ENCODE results near the gene SETD1A.
"Not testable (repeated sequence)": the region's sequence is repeated elsewhere in the genome, so short reads cannot be mapped to it uniquely, and the experiment has no call there.

SETD1A gene

DNA sequence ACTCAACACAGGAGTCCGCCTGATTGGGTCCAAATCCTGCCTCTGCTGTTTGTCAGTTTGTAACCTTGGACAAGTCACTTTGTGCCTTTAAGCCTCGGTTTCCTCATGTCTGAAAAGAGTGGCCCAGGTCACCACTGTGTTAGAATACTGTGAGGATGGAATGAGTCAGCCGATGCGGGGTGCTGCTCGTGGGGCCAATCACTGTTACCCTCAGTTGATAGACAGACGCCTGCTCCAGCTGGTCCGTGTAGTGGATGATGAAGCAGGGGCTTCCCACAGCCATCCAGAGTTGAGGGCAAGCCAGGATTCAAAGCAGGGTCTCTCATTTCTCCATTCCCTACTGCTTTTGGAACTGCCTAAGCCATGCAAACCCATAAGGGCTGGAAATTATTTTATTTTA lies 28.4 kb upstream of the SETD1A start:
- peak; percentile 33 for DNase-seq (ENCODE audit: low spot score)

DNA sequence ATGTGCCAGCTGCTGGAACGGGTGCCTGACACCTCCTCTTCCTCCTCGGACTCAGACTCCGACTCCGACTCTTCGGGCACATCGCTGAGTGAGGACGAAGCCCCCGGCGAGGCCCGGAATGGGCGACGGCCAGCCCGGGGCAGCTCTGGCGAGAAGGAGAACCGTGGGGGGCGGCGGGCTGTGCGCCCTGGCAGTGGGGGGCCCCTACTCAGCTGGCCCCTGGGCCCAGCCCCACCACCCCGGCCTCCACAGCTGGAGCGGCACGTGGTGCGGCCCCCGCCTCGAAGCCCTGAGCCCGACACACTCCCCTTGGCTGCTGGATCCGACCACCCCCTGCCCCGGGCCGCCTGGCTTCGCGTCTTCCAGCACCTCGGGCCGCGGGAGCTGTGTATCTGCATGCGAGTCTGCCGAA lies 27.4 kb upstream of the SETD1A start:
- DNase-seq (ENCODE audit: low spot score) = no peak

DNA sequence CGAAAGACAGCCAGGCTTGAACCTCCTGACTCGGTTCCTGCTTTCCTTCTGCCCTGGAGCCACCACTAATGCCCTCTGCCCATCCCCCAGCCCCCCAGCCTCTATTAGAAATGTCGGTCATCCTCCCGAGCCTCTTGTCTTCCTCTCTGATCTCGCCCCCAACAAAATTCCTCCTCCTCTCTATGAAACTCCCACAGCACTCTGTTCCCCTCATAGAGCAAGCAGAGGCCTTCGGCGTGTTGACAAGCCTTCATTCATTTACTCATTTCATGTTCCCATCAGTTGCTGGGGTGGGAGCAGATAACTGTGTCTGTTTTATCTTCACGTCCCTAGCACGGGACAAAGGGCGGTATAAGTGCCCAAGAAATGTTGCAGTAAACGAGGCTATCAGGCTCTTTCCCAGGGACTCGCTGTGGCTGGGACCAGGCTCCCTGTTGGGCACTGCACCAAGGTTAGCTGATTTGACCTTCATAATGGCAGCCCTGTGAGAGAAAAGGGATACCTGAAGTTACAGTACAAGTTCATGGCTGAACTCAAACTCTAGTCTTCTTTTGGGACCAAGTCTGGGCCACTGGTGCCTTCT lies 26.4 kb upstream of the SETD1A start:
- DNase-seq (ENCODE audit: low spot score) = no peak

DNA sequence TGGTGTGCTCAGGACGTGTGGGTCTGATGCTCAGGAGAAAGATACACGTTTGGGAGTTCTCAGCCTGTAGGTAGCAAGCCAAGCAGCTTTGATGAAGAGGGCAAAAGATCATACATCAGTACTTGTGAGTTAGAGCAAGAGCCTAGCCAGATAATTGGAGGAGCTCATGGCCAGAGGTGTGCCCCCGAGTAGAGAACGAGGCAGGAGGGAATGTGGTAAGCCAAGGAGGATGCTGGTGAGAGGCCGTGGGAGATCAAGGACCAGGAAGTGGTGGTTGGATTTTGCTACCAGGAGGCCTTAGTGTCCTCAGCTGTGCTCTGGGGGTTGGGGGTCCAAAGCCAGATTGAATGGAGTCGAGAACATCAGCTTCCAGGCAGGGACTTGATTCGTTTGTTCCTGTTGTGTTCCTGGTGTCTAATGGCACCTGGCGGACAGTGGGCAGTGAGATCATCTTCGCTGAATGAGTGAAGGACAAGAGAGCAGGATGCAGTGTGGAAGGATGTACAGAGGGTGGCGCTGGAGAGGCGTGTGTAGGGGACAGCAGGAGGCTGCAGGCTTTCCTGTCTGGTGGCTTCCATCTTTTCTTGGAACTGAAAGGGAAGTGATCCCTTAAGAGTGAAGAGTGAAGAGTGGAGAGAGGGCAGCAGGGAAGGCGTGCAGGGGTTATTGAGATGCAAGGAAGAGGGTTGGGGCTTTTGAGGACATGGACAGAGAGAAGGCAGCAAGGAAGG lies 22.6 kb upstream of the SETD1A start:
- DNase-seq (ENCODE audit: low spot score) = peak; percentile 51

DNA sequence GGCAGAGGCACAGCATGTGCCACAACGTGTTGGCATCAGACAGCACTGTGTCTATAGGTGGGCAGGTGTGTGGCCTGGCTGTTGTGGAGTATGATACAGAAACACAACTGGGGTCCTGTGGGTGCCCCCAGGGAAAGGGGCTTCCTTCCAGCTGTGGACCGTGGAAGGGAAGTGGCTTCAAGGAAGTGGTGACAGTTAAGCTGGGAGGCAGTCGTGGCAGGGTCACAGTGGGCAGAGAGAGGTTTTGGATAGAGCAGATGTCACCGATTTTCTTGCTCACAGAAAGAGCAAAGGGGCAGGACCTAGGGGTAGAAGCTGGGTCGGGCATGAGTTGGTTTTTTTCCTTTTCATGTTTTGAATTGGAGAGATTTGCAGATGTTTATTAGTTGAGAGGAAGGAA lies 19.9 kb upstream of the SETD1A start:
- DNase-seq (ENCODE audit: low spot score) = no peak

DNA sequence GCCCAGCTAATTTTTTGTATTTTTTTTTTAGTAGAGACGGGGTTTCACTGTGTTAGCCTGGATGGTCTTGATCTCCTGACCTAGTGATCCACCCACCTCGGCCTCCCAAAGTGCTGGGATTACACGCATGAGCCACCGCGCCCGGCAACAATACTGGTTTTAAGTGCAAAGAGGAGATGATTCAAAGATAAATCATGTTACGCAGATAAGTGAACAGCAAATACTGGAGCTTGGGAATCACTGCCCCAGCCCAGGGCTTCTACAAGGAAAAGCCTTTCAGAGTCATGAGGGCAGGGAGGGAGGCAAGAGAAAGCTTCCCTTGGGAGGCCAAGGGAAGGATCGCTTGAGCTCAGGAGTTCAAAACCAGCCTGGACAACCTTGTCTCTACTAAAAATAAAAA lies 18.0 kb upstream of the SETD1A start:
- DNase-seq (ENCODE audit: low spot score) = not testable (repeated sequence)

DNA sequence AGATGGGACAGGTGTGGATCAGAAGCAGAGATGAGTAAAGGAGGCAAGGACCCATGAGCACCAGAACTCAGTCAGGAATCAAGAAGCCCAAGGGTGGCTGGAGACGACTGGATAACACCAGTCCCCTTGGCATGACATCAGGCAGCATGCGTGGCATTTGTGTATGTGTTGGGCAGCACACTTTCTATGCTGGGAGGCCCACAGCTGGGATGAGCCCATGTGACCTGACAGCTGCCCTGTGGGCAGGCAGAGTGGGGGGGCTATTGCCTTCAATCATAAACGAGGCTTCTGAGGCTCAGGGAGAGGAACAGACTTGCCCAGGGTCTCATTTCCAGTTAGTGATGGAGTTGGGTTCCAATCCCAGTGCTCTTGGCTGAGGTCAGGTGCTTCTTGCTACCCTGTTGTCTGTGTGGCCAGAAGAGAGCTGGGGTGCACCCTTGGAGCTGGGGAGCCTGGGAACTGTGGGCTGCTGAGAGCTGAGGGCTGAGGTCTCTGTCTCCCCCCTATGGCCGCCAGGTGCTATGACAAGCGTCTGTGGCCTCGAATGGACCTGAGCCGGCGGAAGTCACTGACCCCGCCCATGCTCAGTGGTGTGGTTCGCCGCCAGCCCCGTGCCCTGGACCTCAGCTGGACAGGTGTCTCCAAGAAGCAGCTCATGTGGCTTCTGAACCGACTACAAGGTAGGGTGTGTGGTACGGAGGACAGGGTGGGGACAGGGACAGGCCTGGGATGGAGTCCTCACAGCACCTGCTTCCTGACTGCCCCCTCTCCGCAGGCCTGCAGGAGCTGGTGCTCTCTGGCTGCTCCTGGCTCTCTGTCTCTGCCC lies 15.7 kb upstream of the SETD1A start:
- DNase-seq (ENCODE audit: low spot score) = peak; percentile 82

DNA sequence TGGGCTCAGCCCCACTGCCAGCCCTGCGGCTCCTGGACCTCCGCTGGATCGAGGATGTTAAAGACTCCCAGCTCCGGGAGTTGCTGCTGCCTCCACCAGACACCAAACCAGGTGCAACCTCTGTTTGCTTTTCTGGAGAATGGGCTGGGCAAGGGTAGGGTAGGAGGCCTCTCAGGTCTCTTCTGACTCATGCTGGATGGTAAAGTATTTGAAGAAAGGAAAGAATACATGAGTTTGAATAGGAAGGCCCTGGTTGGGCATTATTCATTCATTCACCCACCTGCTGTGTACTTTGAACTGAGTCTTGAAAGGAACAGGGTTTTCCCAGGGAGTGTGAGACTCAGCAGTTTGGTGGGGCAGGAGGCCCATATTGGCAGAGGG lies 15.1 kb upstream of the SETD1A start:
- no peak for DNase-seq (ENCODE audit: low spot score)

DNA sequence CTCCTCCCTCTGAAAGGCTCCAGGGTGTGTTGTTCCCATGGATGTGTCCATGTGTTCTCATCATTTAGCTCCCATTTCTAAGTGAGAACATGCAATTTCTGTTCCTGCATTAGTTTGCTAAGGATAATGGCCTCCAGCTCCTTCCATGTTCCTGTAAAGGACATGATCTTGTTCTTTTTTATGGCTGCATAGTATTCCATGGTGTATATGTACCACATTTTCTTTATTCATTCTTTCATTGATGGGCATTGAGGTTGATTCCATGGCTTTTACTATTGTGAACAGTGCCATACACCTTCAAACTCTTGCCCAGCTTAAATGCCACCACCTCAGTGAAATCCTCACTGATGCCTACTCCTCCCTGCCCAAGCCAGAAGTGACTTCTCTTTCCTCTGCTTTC lies 13.2 kb upstream of the SETD1A start:
- DNase-seq (ENCODE audit: low spot score) = no peak

DNA sequence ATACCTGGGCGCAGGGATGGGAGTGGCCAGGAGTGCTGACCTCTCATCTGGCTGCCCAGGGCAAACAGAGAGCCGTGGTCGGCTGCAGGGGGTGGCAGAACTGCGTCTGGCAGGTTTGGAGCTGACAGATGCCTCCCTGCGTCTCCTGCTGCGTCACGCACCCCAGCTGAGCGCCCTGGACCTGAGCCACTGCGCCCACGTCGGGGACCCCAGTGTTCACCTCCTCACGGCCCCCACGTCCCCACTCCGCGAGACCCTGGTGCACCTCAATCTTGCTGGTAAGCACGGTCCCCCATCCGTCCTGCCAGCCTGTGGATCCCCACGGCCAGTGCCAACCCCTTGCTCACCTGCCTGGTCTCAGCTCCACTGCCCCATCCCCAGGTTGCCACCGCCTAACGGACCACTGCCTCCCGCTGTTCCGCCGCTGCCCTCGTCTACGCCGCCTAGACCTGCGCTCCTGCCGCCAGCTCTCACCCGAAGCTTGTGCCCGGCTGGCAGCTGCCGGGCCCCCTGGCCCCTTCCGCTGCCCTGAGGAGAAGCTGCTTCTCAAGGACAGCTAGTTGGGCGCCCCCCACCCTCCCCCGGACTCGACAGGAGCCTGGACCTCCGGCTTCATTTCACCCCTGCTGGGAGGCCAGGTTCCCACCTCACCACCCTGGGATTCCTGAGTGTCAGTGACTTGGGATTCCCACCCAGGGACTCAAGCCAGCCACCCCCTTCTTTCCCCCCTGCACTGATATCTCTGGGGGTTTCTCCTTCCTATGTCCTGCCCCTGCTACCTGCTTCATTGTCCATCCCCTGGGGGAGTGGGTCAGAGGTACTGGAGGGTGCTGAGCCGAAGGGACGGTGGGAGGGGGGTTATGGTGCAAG lies 10.6 kb upstream of the SETD1A start:
- no peak for DNase-seq (ENCODE audit: low spot score)

DNA sequence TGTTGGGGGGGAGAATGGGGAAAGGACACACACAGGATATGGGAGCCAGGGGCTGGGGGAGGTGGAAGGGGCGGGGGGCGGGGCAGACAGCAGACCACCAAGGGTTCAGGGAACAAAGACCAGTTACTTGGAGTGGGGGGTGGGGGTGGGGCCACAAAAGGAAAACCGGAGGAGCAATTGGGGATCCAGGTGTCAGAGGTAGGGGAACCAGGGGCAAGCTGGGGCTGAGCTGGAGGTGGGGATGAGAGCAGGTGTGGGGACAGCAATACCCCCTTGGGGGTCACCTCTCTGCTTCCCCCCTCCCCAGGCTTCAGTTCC lies 10.1 kb upstream of the SETD1A start:
- no peak for DNase-seq (ENCODE audit: low spot score)

DNA sequence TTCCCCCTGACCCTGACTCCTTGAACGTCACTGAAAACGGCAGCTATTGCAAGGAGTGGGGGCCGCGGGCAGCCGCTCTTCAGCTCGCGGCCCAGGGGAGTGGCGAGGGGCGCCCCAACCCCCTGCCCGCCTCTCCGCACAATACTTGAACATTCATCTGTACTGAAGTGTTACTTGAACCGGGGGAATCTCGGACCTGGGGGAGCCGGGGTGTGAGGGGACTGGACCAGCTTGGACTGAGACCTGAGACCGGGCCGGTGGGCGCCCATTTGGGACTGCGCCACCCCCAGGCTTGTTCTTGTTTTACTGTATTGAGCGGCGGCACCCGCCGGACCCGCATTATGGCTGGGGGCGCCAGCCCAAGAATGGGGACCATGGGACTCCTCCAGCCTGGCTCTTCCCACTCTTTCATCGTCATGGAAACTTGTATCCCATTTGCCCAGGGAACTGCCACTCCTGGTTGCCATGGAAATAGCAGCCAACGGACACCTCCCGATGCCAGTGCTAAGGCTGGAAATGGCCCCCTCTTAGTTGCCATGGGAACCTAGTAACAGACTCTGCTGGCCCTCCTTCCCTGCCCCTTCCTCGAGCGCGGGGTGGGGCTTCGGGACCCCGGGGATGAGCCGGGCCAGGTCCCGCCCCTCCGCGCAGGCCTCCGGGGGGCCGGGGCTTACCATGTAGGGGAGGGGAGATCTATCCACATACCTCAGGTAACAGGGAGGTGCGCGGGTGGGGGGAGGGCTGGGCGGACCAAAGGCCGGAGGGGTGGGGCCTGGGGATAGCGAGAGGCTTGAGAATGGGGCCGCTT lies 9.5 kb upstream of the SETD1A start:
- DNase-seq (ENCODE audit: low spot score) = peak; percentile 96

DNA sequence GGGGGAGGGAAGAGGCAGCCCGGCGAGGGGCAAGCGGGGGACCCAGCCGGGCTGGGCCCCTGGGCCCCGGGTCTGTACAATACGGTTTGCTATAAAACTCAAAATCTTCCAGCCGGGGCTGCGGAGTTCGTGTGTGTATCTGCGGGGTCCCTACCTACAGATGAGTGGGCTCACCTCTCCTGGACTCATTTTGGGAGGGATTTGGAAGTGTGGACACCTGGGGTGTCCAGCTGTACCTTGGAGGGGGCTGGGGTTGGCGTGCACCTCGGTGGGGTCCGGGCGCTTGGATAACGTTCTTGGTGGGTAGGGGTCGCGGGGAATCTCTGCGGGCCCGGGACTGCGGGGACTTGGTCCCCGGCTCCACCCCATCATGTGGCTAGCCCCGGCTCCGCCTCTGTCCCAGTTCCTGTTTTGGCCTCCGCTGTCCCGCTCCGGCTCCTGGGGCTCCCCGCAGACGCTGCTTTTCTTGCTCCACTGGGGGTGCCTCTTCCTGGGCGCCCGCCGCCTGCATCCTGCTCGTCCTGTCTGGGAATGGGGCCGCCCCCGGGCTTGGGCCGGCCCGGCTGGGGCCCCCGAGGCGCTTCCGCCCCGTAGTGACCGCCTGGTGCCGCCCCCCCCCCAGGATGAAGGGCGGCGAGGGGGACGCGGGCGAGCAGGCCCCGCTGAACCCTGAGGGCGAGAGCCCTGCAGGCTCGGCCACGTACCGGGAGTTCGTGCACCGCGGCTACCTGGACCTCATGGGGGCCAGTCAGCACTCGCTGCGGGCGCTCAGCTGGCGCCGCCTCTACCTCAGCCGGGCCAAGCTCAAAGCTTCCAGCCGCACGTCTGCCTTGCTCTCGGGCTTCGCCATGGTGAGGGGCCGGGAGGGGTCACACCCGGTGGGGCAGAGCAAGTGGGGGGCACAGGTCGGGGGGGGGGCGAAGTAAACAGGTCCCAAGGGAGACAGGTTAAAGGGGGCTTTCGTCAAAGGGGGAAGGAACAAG lies 8.6 kb upstream of the SETD1A start, which contains the start of gene ORAI3:
ORAI3 (plus strand) TSS at position 402 of the 983 bp plus-strand sequence; CDS start at position 624, 222 bp downstream.
- DNase-seq (ENCODE audit: low spot score) = peak; percentile 85

DNA sequence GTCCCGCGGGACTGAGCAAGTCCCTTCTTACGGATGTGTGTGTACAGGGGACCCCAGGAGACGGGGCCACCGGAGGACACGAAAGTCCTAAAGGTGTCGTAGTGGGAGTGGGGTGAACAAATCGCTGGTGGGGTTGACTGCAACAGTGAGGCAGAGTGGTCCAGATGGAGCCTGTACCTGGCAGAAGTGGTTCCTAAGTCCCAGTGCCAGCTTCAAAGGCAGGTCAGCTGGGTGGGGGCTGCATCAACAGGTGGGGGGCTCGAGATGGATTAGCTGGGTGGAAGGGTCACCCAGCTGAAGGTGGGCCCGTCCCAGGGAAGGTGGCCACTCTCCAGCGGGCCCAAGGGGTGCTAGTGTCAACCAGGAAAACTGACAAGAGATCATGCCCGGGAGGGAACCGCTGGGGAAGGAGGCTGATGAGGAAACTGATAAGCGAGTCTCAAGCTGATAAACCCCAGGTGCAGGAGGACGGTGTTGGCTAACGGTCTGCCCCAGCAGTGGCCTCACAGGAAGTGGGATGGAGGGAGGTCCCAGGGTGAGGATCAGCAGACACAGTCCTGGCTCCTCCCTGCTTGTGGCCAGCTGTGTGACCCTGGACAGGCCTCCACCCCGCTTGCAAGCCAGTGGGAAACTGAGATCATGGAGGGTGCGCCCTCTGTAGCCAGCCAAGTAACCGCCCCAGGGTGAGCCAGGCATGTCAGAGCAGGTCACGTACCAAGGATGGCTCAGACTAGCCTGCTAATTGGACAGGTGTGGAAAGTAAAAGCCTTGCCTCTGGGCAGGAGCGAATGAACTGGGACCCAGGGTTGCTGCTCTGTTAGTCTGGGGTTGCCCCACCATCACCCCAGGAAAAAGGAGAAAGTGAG lies 7.7 kb upstream of the SETD1A start:
- DNase-seq (ENCODE audit: low spot score) = peak; percentile 89

DNA sequence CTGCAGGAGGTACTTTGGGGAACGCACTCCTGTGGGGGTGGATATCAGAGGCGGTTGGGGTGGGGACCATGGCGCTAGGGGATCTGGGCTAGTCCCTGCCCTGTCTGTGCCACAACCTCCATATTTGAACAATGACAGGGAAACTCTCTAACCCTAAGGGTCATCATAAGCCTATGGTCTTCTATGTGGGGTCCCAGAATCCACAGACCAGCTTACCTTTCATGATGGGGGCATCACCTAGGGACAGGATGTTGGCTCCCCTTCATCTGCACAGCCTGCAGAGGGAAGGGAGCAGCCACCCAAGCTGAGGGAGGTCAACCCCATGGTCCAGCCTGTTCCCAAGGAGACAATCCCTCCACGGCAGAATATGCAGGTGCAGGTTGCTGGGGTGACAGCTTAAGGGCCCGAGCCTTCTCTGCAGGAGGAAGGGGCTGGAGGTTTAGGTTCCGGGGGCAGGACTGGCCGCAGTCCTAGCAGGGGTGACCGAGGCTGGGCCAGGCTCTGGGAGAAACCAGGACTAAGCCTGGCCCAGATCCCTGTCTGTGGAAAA lies 7.0 kb upstream of the SETD1A start:
- no peak for DNase-seq (ENCODE audit: low spot score)

DNA sequence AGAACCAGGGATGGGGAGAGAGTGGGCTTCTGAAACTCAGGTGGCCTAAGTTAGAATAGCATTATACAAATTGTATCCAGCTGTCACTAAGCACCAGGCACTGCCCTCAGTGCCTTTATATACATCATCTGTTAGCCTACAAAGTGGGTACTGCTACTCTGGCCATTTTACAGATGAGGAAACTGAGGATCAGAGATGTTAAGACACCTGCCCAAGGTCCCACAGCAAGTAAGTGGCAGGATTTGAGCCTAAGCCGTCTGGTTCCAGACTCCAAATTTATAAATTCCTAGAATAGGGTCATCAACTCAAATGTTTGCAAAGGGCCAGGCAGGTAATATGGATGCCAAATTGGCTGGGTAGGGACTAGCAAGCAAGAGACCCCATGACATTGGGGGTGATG lies 6.4 kb upstream of the SETD1A start:
- no peak for DNase-seq (ENCODE audit: low spot score)

DNA sequence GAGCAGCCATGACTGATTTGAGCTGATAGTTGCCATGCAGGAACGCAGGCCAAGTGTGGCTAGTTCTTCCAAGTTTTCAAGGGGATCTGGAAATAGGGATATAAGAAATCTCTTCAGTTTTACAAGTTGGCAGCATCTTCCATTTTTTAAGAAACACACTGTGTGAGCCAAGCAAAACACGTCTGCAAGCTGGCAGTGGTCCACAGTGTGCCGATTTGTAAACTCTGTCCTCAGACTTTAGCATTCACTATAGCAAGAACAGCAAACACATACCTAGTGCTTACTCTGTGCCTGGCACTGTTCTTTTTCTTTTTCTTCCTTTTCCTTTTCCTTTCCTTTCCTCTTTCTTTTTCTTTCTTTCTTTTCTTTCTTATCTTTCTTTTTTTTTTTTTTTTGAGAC lies 5.8 kb upstream of the SETD1A start:
- DNase-seq (ENCODE audit: low spot score) = no peak

DNA sequence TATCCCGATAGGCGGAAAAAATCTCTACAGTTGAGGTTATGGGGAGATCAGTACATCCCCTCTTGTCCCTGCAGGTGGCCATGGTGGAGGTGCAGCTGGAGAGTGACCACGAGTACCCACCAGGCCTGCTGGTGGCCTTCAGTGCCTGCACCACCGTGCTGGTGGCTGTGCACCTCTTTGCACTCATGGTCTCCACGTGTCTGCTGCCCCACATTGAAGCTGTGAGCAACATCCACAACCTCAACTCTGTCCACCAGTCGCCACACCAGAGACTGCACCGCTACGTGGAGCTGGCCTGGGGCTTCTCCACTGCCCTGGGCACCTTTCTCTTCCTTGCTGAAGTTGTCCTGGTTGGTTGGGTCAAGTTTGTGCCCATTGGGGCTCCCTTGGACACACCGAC lies 4.4 kb upstream of the SETD1A start:
- no peak for DNase-seq (ENCODE audit: low spot score)
